ENCODE results near the gene EIF1AX. TPM values are rescaled to one million over a fixed set of nuclear protein-coding genes. Genes with fewer than 3 reads are reported as not detected.
"Not testable (repeated sequence)": the region's sequence is repeated elsewhere in the genome, so short reads cannot be mapped to it uniquely, and the experiment has no call there.

The EIF1AX gene
- total RNA-seq, 2 donors from 2014 or later = 93.5 to 126 TPM

DNA sequence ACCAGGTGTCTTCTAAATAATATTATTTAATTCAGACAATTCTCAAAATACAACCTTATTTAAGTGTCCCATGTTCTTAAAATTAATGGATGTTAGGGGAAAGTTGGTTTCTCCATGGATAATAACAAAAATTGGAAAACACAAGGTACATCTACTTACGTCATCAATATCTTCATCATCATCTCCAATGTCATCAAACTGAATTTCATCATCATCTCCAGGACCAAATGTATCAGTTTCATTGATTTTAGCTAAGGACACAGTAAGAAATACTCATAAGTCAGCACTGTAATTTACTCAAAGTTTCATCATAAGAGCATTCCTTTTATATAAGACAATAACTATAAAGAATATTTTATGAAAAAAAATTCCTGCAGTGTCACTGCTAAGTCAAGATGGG, 11.3 kb downstream of the EIF1AX start:
- DNase-seq (ENCODE audit: low spot score) = no peak
- intact Hi-C loops (cut with DNase I) = no loop called here

GRCh38 chrX:20129547-20129946, 12.1 kb downstream of the EIF1AX start:
- intact Hi-C loops (cut with DNase I) = no loop called here
- DNase-seq (ENCODE audit: low spot score) = no peak

DNA sequence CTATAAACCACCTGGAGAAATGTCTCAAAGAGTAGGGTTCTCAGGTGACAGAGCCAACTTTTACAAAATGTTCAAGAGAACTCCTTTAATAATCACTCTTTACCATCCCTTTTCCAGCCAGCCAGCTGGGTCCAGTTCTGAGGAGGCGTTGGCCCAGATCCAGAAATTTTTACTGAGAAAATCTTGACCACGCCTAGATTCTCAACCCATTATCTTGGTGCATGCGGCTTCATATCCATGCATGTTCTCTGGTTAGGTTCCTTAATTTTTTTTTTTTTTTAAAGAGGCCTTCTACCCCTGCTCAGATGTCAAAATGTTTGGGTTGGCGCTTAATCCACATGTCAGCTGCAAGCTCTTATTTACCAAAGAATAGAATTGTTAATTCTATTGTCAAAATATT, 13.0 kb downstream of the EIF1AX start:
- intact Hi-C loops (cut with DNase I) = no loop called here
- DNase-seq (ENCODE audit: low spot score) = no peak

- intact Hi-C loops (cut with DNase I); DNase-seq (ENCODE audit: low spot score): not testable (repeated sequence)
Measured at GRCh38 chrX:20127440-20127839, 14.2 kb downstream of the EIF1AX start.

GRCh38 chrX:20126833-20127232, 14.8 kb downstream of the EIF1AX start:
- DNase-seq (ENCODE audit: low spot score); intact Hi-C loops (cut with DNase I): not testable (repeated sequence)

DNA sequence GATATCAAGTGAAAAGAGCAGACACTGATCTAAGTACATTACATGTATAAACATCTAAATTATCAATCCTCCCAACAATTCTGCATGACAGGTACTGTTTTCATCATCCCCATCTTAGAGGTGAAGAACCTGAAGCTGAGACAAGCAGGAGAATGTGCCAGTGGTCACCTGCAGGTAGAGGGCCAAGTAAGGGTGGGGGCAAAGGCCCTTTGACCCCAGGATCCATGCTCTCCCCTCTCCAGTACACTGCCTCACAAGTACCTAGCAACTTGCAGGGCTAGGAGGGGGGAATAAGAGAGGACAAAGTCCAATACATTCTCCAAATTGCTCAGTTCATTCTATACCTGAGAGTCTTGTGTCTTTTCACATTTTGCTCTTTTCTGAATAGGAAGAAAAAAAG, 16.7 kb downstream of the EIF1AX start:
- no peak for DNase-seq (ENCODE audit: low spot score)
- intact Hi-C loops (cut with DNase I) = no loop called here

- intact Hi-C loops (cut with DNase I) = no loop called here
- DNase-seq (ENCODE audit: low spot score) = no peak
Measured at GRCh38 chrX:20118065-20118824, 23.4 kb downstream of the EIF1AX start.

GRCh38 chrX:20116577-20117240, 24.9 kb downstream of the EIF1AX start, which contains the start of gene MAP7D2:
Gene MAP7D2 (minus strand): TSS chrX:20116907. CDS start chrX:20116879, 28 bp downstream.
- DNase-seq (ENCODE audit: low spot score) = no peak
- intact Hi-C loops (cut with DNase I) = no loop called here

- intact Hi-C loops (cut with DNase I) = no loop called here
Measured at GRCh38 chrX:20116087-20116576, 25.5 kb downstream of the EIF1AX start.

GRCh38 chrX:20112022-20112774, 29.4 kb downstream of the EIF1AX start:
- no peak for DNase-seq (ENCODE audit: low spot score)
- intact Hi-C loops (cut with DNase I) = no loop called here

More at GRCh38 chrX:20116087-20116576, 25.5 kb downstream of the EIF1AX start:
- DNase-seq (ENCODE audit: low spot score) = no peak

- no peak for DNase-seq (ENCODE audit: low spot score)
- intact Hi-C loops (cut with DNase I) = no loop called here
Measured at GRCh38 chrX:20111271-20111670, 30.4 kb downstream of the EIF1AX start.

GRCh38 chrX:20101934-20102581, 39.6 kb downstream of the EIF1AX start:
- no peak for DNase-seq (ENCODE audit: low spot score)
- intact Hi-C loops (cut with DNase I) = no loop called here

- no peak for DNase-seq (ENCODE audit: low spot score)
- intact Hi-C loops (cut with DNase I) = no loop called here
Measured at GRCh38 chrX:20091499-20091898, 50.1 kb downstream of the EIF1AX start.

DNA sequence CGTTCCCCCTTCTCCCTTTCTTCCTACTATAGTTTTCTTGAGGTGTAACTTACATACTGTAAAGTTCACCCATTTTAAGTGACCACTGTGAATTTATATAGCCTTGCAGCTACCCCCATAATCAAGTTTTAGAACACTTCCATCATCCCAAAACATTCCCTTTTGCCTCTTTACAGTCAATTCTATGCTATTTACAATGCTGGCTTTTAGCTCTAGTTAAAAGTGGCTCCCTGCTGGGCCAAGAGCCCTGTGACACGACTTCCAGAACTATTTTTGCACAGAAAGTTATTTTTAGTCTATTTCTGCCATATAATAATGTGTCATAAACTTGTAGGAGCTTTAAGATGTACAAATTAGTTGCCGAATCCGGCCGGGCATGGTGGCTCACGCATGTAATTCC, 51.8 kb downstream of the EIF1AX start:
- intact Hi-C loops (cut with DNase I) = no loop called here
- no peak for DNase-seq (ENCODE audit: low spot score)

GRCh38 chrX:20080277-20080676, 61.4 kb downstream of the EIF1AX start:
- intact Hi-C loops (cut with DNase I) = no loop called here
- no peak for DNase-seq (ENCODE audit: low spot score)

Other genes with a start within 250 kb of the EIF1AX start
- gene BCLAF3, start 150.8 kb downstream of the EIF1AX start, total RNA-seq = 10 to 100 TPM; 11.7 to 12.3 TPM
- under 1 TPM in 1 of 2 donors, not detected in 1; 0.10 TPM for gene MAP7D2, start 24.9 kb downstream of the EIF1AX start, total RNA-seq
- 10 to 100 TPM; 36.4 to 52.3 TPM for gene RPS6KA3, start 125.1 kb upstream of the EIF1AX start, total RNA-seq

Data from posterior vena cava (tissue), 2 donors.